ENCODE results near the gene TRMU. TPM values are rescaled to one million over a fixed set of nuclear protein-coding genes. Genes with fewer than 3 reads are reported as not detected.

TRMU gene
- total and polyA plus RNA-seq, 2 of the 4 experiments (the other 2 are of a cell fraction), result 19.0 to 36.4 TPM

- dilution Hi-C loops (cut with HindIII; ENCODE audit: low sequenced_read_pairs, unreplicated experiment), result no loop called here
Observed at GRCh38 chr22:46405901-46406300, 70.4 kb downstream of the TRMU start.

More at GRCh38 chr22:46405901-46406300, 70.4 kb downstream of the TRMU start:
- Histone ChIP-seq H2BK20ac (ENCODE audit: low read depth, low read length) (no peak overlapping the region), H2AK5ac (ENCODE audit: low read depth, low read length) (no peak overlapping the region), H3K14ac (replicated peaks; ENCODE audit: low read depth, low read length) (no peak overlapping the region), H4K5ac (ENCODE audit: low read depth, low read length) (no peak overlapping the region), H3K27ac (ENCODE audit: insufficient read depth, low read length) (no peak overlapping the region), H4K20me1 (ENCODE audit: insufficient read depth, low read length) (no peaks in the 10 kb centered on the region), H3K56ac (ENCODE audit: extremely low read depth, insufficient read depth, low read length) (no peak overlapping the region), H2BK120ac (ENCODE audit: low read depth, low read length) (no peak overlapping the region), H4K91ac (ENCODE audit: insufficient read depth, low read depth, low read length) (no peak overlapping the region), H3K18ac (ENCODE audit: low read depth, low read length) (no peak overlapping the region), H2BK15ac (ENCODE audit: low read depth, low read length) (no peak overlapping the region), H2BK5ac (ENCODE audit: low read depth, low read length, poor library complexity, severe bottlenecking) (no peak overlapping the region), H4K8ac (ENCODE audit: low read depth in 2 of 2, low read length in 2 of 2) (no peak overlapping the region), H3K4me2 (ENCODE audit: low read depth, low read length) (no peak overlapping the region), H3K9me1 (ENCODE audit: insufficient read depth, low read length) (no peaks in the 10 kb centered on the region; the same call in 1 of the 2 replicates), H2AFZ (replicated peaks; ENCODE audit: low read length, poor library complexity) (no peak overlapping the region), H3K9ac (ENCODE audit: low read depth, low read length) (no peak overlapping the region), H3K79me1 (ENCODE audit: low read depth in 1 of 2, low read length in 2 of 2) (no peaks in the 10 kb centered on the region), H3K4me3 (ENCODE audit: insufficient read depth, low read depth, low read length) (no peak overlapping the region), H3K23ac (ENCODE audit: low read depth, low read length) (no peak overlapping the region), H3K27me3 (ENCODE audit: control insufficient read depth, insufficient read depth, low read length) (peaks cover 11% of the 10 kb centered on the region), H3K4ac (ENCODE audit: low read depth, low read length) (no peak overlapping the region), H3K36me3 (ENCODE audit: control insufficient read depth, insufficient read depth, low read length) (no peaks in the 10 kb centered on the region), H3K9me3 (ENCODE audit: control insufficient read depth, insufficient read depth, low read length) (no peaks in the 10 kb centered on the region), H2AK9ac (replicated peaks; ENCODE audit: low read depth, low read length, poor library complexity) (no peak overlapping the region), H3K4me1 (ENCODE audit: control insufficient read depth, insufficient read depth, low read length) (no peaks in the 10 kb centered on the region)
- ChIA-PET CTCF (no interaction called here), POLR2A (ENCODE audit: unreplicated experiment) (no interaction called here)
- ATAC-seq (ENCODE audit: low read depth), result no peak
- 86% methylated on average over 1 of the region's 4 CpGs; no CpG with 5 or more reads in 1 of the 2 experiments for WGBS, 2 experiments (ENCODE audit: extremely low coverage in 2 of 2, insufficient read length in 1 of 2)
- no peak for TF ChIP-seq NFE2L2 (IDR thresholded peaks at IDR 0.05; ENCODE audit: low read depth, low read length)
- TF ChIP-seq RAD21 (IDR thresholded peaks at IDR 0.05; ENCODE audit: low read length), result no peak
- BruUV-seq (replicated peaks), result no TSS peak
- in situ Hi-C loops (cut with MboI; ENCODE audit: low sequenced_read_pairs) (no loop called here), intact Hi-C loops (cut with micrococcal nuclease) (no loop called here)
- DNase-seq, result no peak
